Esophagus squamous epithelium (tissue), 4 donors: Measurements from ENCODE around the gene ADIPOR2.

Experiments
- CTCF ChIP-seq, 6 experiments: fragments of 450-650 bp in 4 of 6; fragments of 200-600 bp in 2 of 6; sonication (generic) in 2 of 6; IDR thresholded peaks; one replicate each; pipeline ENCODE4 v1.5.1; 2016 to 2019; ENCODE audit warnings: antibody characterized with exemption in 6 of 6, mild to moderate bottlenecking in 4 of 6, moderate library complexity in 4 of 6
- POLR2A ChIP-seq, 4 donors: fragments of 450-650 bp; IDR thresholded peaks; one replicate each; pipeline ENCODE4 v1.6.1; 2017; ENCODE audit warnings: antibody characterized with exemption in 4 of 4, mild to moderate bottlenecking in 4 of 4, moderate library complexity in 3 of 4

GRCh38 chr12:1799051-1799881 lies 108.4 kb downstream of the ADIPOR2 start:
- TF ChIP-seq CTCF (IDR thresholded peaks at IDR 0.05) (no peak), POLR2A (IDR thresholded peaks at IDR 0.05) (no peak)
